DMS53 treated with DMSO at 0.1 percent for 48 hours (cell line): ENCODE results near the gene SLC29A3.

Experiments used
- DNase-seq: peaks from one replicate; lab custom pipeline; 2025; ENCODE audit not compliant: unreplicated experiment; lab: John Stamatoyannopoulos, UW

SLC29A3 gene

GRCh38 chr10:71408436-71409225, 89.6 kb downstream of the SLC29A3 start:
- DNase-seq = no peak

GRCh38 chr10:71409516-71410104, 90.6 kb downstream of the SLC29A3 start:
- DNase-seq = no peak
